Mammary epithelial cell (primary cell): ENCODE results near the gene MFSD6.

ENCODE experiments used
- EZH2 ChIP-seq: IDR thresholded peaks from 2 replicates; pipeline ENCODE4 v1.6.1; 2012; ENCODE audit warnings: low read length, inconsistent platforms, borderline replicate concordance
- TF ChIP-seq, protein P1 (sequence below), 2 donors: IDR thresholded peaks in 1 of 2; conservative IDR thresholded peaks in 1 of 2; 2 replicates each; pipeline ENCODE4 v1.5.1; 2011 to 2012; ENCODE audit warnings: inconsistent platforms in 2 of 2, low read length in 2 of 2, mild to moderate bottlenecking in 2 of 2, control low read depth in 1 of 2, low read depth in 1 of 2; ENCODE audit not compliant: insufficient read depth in 1 of 2; ENCODE audit errors: extremely low read depth in 1 of 2

DNA sequence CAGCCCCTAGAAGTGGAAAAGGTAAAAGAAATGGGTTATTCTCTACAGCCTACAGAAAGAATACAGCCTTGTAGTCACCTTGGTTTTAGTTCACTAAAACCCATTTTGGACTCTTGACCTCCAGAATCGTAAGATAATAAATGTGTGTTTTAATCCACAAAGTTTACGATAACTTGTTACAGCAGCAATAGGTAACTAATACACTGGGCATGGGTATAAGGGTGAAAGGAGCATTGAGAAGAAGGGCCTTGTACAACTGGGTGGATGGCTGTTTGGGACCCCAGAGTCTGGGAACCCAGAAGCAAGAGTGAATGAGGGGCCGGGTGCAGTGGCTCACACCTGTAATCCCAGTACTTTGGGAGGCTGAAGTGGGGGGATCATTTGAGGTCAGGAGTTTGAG is 2.2 kb upstream of the MFSD6 start:
- TF ChIP-seq, protein P1, sequence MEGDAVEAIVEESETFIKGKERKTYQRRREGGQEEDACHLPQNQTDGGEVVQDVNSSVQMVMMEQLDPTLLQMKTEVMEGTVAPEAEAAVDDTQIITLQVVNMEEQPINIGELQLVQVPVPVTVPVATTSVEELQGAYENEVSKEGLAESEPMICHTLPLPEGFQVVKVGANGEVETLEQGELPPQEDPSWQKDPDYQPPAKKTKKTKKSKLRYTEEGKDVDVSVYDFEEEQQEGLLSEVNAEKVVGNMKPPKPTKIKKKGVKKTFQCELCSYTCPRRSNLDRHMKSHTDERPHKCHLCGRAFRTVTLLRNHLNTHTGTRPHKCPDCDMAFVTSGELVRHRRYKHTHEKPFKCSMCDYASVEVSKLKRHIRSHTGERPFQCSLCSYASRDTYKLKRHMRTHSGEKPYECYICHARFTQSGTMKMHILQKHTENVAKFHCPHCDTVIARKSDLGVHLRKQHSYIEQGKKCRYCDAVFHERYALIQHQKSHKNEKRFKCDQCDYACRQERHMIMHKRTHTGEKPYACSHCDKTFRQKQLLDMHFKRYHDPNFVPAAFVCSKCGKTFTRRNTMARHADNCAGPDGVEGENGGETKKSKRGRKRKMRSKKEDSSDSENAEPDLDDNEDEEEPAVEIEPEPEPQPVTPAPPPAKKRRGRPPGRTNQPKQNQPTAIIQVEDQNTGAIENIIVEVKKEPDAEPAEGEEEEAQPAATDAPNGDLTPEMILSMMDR (conservative IDR thresholded peaks at IDR 0.05 in 1 of 2, IDR thresholded peaks at IDR 0.05 in 1 of 2; ENCODE audit: extremely low read depth in 1 of 2, insufficient read depth in 1 of 2, low read depth in 1 of 2, low read length in 2 of 2) = no peak
- TF ChIP-seq EZH2 = no peak
